Keratinocyte (primary cell): ENCODE results near the gene FAM72C.
"Not testable (repeated sequence)": the region's sequence is repeated elsewhere in the genome, so short reads cannot be mapped to it uniquely, and the experiment has no call there.

Source experiments
- EZH2 ChIP-seq: IDR thresholded peaks from one replicate; pipeline ENCODE4 v1.6.1; 2012; ENCODE audit warnings: inconsistent platforms, mild to moderate bottlenecking, low read length, moderate library complexity
- TF ChIP-seq, protein P1 (sequence below), 3 experiments: IDR thresholded peaks in 1 of 3; conservative IDR thresholded peaks in 1 of 3; optimal IDR thresholded peaks in 1 of 3; 2 replicates in 2 of 3; 3 replicates in 1 of 3; pipeline versions ENCODE3 to v1.5.1; 2011; ENCODE audit warnings: low read length in 3 of 3, mild to moderate bottlenecking in 3 of 3, moderate library complexity in 2 of 3, control low read depth in 1 of 3, inconsistent platforms in 1 of 3; ENCODE audit not compliant: insufficient read depth in 2 of 3; ENCODE audit errors: extremely low read depth in 1 of 3

GRCh38 chr1:143952913-143953312 lies 18.9 kb downstream of the FAM72C start:
- TF ChIP-seq, protein P1, sequence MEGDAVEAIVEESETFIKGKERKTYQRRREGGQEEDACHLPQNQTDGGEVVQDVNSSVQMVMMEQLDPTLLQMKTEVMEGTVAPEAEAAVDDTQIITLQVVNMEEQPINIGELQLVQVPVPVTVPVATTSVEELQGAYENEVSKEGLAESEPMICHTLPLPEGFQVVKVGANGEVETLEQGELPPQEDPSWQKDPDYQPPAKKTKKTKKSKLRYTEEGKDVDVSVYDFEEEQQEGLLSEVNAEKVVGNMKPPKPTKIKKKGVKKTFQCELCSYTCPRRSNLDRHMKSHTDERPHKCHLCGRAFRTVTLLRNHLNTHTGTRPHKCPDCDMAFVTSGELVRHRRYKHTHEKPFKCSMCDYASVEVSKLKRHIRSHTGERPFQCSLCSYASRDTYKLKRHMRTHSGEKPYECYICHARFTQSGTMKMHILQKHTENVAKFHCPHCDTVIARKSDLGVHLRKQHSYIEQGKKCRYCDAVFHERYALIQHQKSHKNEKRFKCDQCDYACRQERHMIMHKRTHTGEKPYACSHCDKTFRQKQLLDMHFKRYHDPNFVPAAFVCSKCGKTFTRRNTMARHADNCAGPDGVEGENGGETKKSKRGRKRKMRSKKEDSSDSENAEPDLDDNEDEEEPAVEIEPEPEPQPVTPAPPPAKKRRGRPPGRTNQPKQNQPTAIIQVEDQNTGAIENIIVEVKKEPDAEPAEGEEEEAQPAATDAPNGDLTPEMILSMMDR (optimal IDR thresholded peaks at IDR 0.05 in 1 of 3, IDR thresholded peaks at IDR 0.05 in 1 of 3, conservative IDR thresholded peaks at IDR 0.05 in 1 of 3; ENCODE audit: extremely low read depth in 1 of 3, insufficient read depth in 2 of 3, low read length in 3 of 3): not testable (repeated sequence)
- TF ChIP-seq EZH2: not testable (repeated sequence)
